HCEC 1CT (cell line): ENCODE measurements around the gene HARS2.
"Not testable (repeated sequence)": the region's sequence is repeated elsewhere in the genome, so short reads cannot be mapped to it uniquely, and the experiment has no call there.

Source experiments
- DNase-seq: peaks from one replicate; pipeline ENCODE4 v3.0.0-alpha.2; 2017

The HARS2 gene

GRCh38 chr5:140700177-140701144 is 9.2 kb downstream of the HARS2 start, which contains the start of gene ZMAT2:
Gene ZMAT2, plus strand, starts transcription at chr5:140700447. Its CDS starts 14 bp downstream, at chr5:140700461.
- DNase-seq: peak; percentile 97

DNA sequence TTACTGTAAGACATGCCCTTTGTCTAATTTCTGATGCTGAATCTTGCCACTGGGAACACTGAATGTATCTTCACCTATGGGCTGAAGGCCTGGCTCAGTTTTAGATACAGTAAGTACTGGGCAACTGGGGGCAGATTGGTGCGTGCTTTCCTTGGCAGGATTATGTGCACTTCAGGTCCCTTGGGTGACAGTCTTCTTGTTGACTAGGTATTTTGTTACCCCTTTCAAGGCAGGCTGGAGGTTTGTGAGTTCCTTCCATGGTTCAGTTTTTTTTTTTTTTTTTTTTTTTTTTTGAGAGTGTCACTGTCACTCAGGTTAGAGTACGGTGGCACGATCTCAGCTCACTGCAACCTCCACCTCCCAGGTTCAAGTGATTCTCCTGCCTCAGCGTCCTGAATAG is 16.6 kb downstream of the HARS2 start:
- DNase-seq: no peak

- not testable (repeated sequence) for DNase-seq
Observed at GRCh38 chr5:140708787-140709186, 17.5 kb downstream of the HARS2 start.

- peak; percentile 92 for DNase-seq
Observed at GRCh38 chr5:140710899-140711552, 19.8 kb downstream of the HARS2 start.

DNA sequence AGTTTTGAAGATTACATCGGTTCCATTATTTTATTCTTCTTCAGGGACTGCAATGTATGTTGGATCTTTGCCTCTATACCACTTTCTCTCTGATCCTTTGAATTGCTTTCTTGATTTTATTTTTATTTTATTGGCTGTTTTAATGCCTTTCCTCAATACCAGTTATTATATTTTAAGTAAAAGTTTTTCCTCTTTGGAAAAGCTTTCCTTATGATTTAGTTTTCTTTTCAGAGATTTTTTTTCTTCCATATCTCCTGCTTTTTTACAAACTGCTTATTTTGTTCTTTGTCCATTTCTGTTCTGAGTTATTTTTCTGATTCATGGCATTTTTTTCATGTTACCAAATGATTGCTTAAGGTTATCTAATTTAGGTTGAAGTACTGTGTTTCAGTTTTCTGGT is 20.5 kb downstream of the HARS2 start:
- DNase-seq: no peak

DNA sequence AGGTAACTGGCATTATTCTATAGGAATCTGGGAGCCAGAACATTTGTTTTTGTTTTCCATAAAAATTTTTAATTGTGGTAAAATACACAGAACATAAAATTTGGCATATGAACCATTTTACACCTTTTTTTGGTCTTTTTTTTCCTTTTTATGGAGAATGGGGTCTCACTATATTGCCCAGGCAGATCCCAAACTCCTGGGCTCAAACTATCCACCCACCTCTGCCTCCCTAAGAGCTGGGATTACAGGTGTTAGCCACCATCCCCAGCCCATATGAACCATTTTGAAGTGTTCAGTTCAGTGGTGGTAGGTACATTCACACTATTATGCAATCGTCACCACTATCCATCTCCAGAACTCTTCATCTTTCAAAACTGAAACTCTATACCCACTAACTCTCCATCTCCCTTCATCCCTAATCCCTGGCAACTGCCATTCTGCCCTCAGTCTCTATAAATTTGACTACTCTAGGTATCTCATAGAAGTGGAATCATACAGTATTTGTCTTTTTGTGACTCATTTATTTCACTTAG is 22.4 kb downstream of the HARS2 start:
- DNase-seq: no peak

DNA sequence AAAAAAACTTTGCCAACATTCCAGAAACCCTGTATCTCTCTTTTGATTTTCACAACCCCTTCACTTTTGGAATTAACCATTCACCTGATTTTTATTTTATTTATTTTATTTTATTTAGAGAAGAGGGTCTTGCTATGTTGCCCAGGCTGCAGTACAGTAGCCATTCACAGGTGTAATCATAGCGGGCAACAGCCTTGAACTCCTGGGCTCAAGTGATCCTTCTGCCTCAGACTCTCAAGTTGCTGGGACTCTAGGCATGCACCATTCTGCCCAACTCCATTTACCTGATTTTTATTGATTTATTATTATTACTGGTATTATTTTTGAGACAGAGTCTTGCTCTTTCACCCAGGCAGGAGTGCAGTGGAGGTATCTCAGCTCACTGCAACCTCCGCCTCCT is 25.0 kb downstream of the HARS2 start:
- DNase-seq: not testable (repeated sequence)

DNA sequence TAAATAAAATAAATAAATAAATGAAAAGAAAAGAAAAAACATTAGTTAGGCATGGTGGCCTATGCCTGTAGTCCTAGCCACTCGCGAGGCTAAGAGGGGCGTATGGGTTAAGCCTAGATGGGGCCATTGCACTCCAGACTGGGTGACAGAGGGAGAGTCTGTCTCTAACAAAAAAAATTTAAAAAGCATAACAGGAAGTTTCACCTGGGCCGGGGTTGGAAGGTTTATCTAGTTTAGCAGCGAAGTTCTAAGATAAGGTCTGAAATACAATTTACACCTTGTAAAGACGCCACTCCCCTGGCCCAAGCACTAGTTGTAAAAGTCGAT is 27.0 kb downstream of the HARS2 start:
- DNase-seq: no peak

DNA sequence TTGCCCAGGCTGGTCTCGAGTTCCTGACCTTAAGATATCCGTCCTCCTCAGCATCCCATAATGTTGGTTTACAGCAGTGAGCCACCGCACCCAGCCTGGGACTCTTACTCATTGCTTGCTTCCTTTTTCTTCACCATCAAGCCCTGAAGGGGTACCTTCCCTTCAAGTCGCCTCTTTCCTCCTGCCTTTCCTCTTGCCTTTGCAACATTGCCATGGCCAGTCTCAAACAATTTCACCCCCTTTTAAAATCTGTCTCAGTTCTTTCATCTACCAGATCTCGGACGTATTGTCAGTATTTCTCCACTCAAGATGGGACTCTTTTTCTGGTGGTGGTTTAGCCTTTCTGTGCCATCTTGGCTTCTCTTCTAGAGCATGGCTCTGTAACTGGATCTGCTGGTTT is 29.5 kb downstream of the HARS2 start:
- DNase-seq: not testable (repeated sequence)

GRCh38 chr5:140721395-140721794 is 30.1 kb downstream of the HARS2 start:
- DNase-seq: not testable (repeated sequence)

DNA sequence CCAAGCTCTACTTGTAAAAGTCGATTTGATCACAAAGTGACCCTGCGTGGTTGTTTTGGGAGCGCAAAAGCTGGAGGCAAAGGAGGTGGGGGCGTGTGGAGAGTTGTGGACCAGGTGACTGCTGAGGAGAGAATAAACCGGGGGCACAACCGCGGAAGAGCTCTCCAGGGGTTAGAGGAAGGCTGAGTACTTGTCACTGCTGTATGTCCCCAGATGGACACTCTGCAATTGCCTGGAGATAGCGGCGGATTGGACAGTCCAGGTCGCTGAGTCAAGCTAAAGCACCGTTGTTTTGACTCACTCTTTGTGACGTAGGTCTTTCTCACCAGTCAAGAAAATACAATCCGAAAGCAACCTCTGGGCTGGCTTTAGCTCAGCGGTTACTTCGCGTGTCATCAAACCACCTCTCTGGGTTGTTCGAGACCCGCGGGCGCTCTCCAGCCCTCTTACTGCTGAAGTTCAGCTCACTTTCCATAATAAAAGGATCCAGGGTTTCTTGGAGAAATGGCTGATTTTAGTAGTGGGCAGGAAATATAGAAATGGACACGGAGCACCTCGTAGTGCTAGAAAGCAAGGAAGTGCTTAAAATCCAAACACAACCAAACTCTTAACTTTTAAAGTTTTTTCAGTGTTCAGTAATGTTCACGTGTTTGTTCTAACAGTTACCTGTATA is 34.7 kb downstream of the HARS2 start:
- DNase-seq: peak; percentile 89

GRCh38 chr5:140733098-140733497 is 41.8 kb downstream of the HARS2 start:
- no peak for DNase-seq

- no peak for DNase-seq
Observed at GRCh38 chr5:140734354-140734753, 43.1 kb downstream of the HARS2 start.

- DNase-seq: no peak
Observed at GRCh38 chr5:140737486-140737885, 46.2 kb downstream of the HARS2 start.

GRCh38 chr5:140741967-140742366 is 50.7 kb downstream of the HARS2 start:
- no peak for DNase-seq
